HPDE6-E6E7 (cell line): ENCODE results near the gene GP1BB.

ENCODE experiments used
- DNase-seq: peaks from one replicate; pipeline ENCODE4 v3.0.0; 2011; ENCODE audit warnings: missing footprints; ENCODE audit errors: extremely low spot score

GP1BB gene

GRCh38 chr22:19714312-19715187, 8.8 kb upstream of the GP1BB start, which contains the start of gene SEPTIN5:
SEPTIN5 (plus strand) TSS chr22:19714503; CDS start chr22:19714589, 86 bp downstream.
- no peak for DNase-seq

- DNase-seq, result no peak
Measured at GRCh38 chr22:19715188-19715930, 8.0 kb upstream of the GP1BB start.

GRCh38 chr22:19716041-19716828, 7.1 kb upstream of the GP1BB start:
- DNase-seq, result no peak

GRCh38 chr22:19716829-19717105, 6.6 kb upstream of the GP1BB start:
- no peak for DNase-seq

- no peak for DNase-seq
Measured at GRCh38 chr22:19717181-19717580, 6.2 kb upstream of the GP1BB start.

- DNase-seq, result peak; percentile 63
Measured at GRCh38 chr22:19717691-19718455, 5.5 kb upstream of the GP1BB start.

GRCh38 chr22:19718456-19719049, 4.8 kb upstream of the GP1BB start:
- no peak for DNase-seq

GRCh38 chr22:19719050-19719482, 4.3 kb upstream of the GP1BB start:
- no peak for DNase-seq

- no peak for DNase-seq
Measured at GRCh38 chr22:19719488-19720021, 3.8 kb upstream of the GP1BB start.

GRCh38 chr22:19720150-19720827, 3.0 kb upstream of the GP1BB start:
- DNase-seq, result no peak

GRCh38 chr22:19720999-19721329, 2.4 kb upstream of the GP1BB start:
- no peak for DNase-seq

- DNase-seq, result no peak
Measured at GRCh38 chr22:19721330-19722177, 1.8 kb upstream of the GP1BB start.

- DNase-seq, result no peak
Measured at GRCh38 chr22:19722178-19722981, 959 bp upstream of the GP1BB start.

GRCh38 chr22:19722982-19723231, 432 bp upstream of the GP1BB start:
- no peak for DNase-seq

- no peak for DNase-seq
Measured at GRCh38 chr22:19723983-19724827, 866 bp downstream of the GP1BB start.

- DNase-seq, result no peak
Measured at GRCh38 chr22:19724927-19725661, 1.8 kb downstream of the GP1BB start.
